Panc1 (cell line): ENCODE measurements around the gene LMBR1L. TPM values are rescaled to one million over a fixed set of nuclear protein-coding genes. Genes with fewer than 3 reads are reported as not detected.
A peak's percentile ranks its signal among the peaks of the same experiment; 100 is the strongest.

Experiments used
- ATAC-seq: fragments of 200-7000 bp; cut with Tn5 transposase; 2 replicates; pipeline ENCODE4 v1.9.1; 2020; ENCODE audit warnings: mild to moderate bottlenecking, moderate library complexity
- BruUV-seq: library from RNA; stranded (reverse); fragments of 400-500 nt; replicated peaks from 2 replicates; lab custom pipeline; 2021; lab: Mats Ljungman, UMichigan
- CTCF ChIA-PET: fragments of 300-600 bp; sonication (Branson Sonifier 250); formaldehyde crosslinking; loops from one replicate; lab custom pipeline; 2022; ENCODE audit warnings: antibody characterized with exemption; lab: Charles Lee
- POLR2A ChIA-PET: fragments of 300-600 bp; sonication (Branson Sonifier 250); formaldehyde crosslinking; loops from one replicate; lab custom pipeline; 2022; ENCODE audit warnings: antibody characterized with exemption; lab: Charles Lee
- DNase-seq: peaks from one replicate; pipeline ENCODE4 v3.0.0-alpha.2; 2010; ENCODE audit warnings: low read depth, low spot score
- H3K27ac ChIP-seq: 2 replicates; pipeline ENCODE4 v1.5.1; 2011; ENCODE audit warnings: mild to moderate bottlenecking, low read length, inconsistent platforms
- H3K27me3 ChIP-seq: fragments of 200-500 bp; sonication (Bioruptor generic); 2 replicates; pipeline ENCODE4 v1.6.0; 2014; ENCODE audit warnings: low read length, inconsistent platforms; ENCODE audit not compliant: control insufficient read depth, insufficient read depth
- H3K36me3 ChIP-seq: fragments of 200-500 bp; sonication (Bioruptor generic); 2 replicates; pipeline ENCODE4 v1.5.1; 2014; ENCODE audit warnings: inconsistent platforms, mild to moderate bottlenecking, low read length, moderate library complexity; ENCODE audit not compliant: control insufficient read depth, insufficient read depth
- H3K4me1 ChIP-seq: 2 replicates; pipeline ENCODE4 v1.5.1; 2011; ENCODE audit warnings: inconsistent platforms, mild to moderate bottlenecking, low read length, moderate library complexity; ENCODE audit not compliant: control insufficient read depth, insufficient read depth
- H3K4me3 ChIP-seq, 2 experiments: 2 replicates each; pipeline ENCODE4 v1.5.1; 2011 to 2012; ENCODE audit warnings: low read depth in 2 of 2, low read length in 2 of 2, mild to moderate bottlenecking in 2 of 2, inconsistent platforms in 1 of 2, moderate library complexity in 1 of 2
- H3K9me3 ChIP-seq: fragments of 200-500 bp; sonication (Bioruptor generic); 2 replicates; pipeline ENCODE4 v1.5.1; 2014; ENCODE audit warnings: low read depth, mild to moderate bottlenecking, inconsistent platforms, low read length, moderate library complexity; ENCODE audit not compliant: control insufficient read depth, insufficient read depth
- CTCF ChIP-seq: fragments of 450-650 bp; IDR thresholded peaks from 2 replicates; pipeline ENCODE4 v1.5.1; 2017; ENCODE audit warnings: mild to moderate bottlenecking
- POLR2AphosphoS5 ChIP-seq: IDR thresholded peaks from 2 replicates; pipeline ENCODE4 v1.6.1; 2012; ENCODE audit warnings: mild to moderate bottlenecking, low read depth, low read length, moderate library complexity
- SIN3A ChIP-seq: IDR thresholded peaks from 2 replicates; pipeline ENCODE4 v1.6.1; 2012; ENCODE audit warnings: low read depth, mild to moderate bottlenecking, low read length, moderate library complexity, borderline replicate concordance; ENCODE audit not compliant: insufficient read depth
- TCF7L2 ChIP-seq: IDR thresholded peaks from 2 replicates; pipeline ENCODE4 v1.6.1; 2011; ENCODE audit warnings: mild to moderate bottlenecking, low read depth, low read length, inconsistent platforms
- in situ Hi-C: cut with HindIII; loops from 2 replicates; pipeline ENCODE4 v1.10.0; 2016; ENCODE audit warnings: low sequenced_read_pairs, low pct_unique_long_range_greater_than_20kb
- intact Hi-C: fragments of 100-400 bp; cut with micrococcal nuclease; formaldehyde crosslinking; loops from one replicate; pipeline ENCODE4 v1.10.0; 2022; ENCODE audit not compliant: unreplicated experiment
- total RNA-seq: library from RNA; stranded (reverse); gene quantifications from one replicate; pipeline ENCODE4 v1.2.1, GENCODE V29; 2021; ENCODE audit not compliant: unreplicated experiment
- TF ChIP-seq, protein P1 (sequence below), 2 experiments: IDR thresholded peaks; 2 replicates each; pipeline ENCODE4 v1.6.1; 2011 to 2012; ENCODE audit warnings: low read depth in 2 of 2, control low read depth in 1 of 2, low read length in 1 of 2, mild to moderate bottlenecking in 1 of 2, moderate library complexity in 1 of 2; ENCODE audit not compliant: insufficient read depth in 1 of 2

LMBR1L gene
- total RNA-seq, 1 experiment from 2014 or later = 34.4 TPM

- Histone ChIP-seq H3K36me3 (peaks cover 14% of the 10 kb centered on the region), H3K4me1 (peaks cover 14% of the 10 kb centered on the region), H3K4me3 (peak within 1 kb of the TSS; percentile 97 to 100), H3K9me3 (no peaks in the 10 kb centered on the region), H3K27ac (peak within 1 kb of the TSS; percentile 100), H3K27me3 (no peaks in the 10 kb centered on the region)
- intact Hi-C loops = loop anchor here (10.0 kb wide), 1 partner anchor 104 kb away; no protein-coding TSS in a partner anchor
- in situ Hi-C loops = no loop called here
- ATAC-seq = peak; percentile 88
- BruUV-seq = no TSS peak
- peak; percentile 12; the same call in 1 of the 2 replicates for TF ChIP-seq TCF7L2
- peak; percentile 98 for TF ChIP-seq POLR2AphosphoS5
- TF ChIP-seq, protein P1, sequence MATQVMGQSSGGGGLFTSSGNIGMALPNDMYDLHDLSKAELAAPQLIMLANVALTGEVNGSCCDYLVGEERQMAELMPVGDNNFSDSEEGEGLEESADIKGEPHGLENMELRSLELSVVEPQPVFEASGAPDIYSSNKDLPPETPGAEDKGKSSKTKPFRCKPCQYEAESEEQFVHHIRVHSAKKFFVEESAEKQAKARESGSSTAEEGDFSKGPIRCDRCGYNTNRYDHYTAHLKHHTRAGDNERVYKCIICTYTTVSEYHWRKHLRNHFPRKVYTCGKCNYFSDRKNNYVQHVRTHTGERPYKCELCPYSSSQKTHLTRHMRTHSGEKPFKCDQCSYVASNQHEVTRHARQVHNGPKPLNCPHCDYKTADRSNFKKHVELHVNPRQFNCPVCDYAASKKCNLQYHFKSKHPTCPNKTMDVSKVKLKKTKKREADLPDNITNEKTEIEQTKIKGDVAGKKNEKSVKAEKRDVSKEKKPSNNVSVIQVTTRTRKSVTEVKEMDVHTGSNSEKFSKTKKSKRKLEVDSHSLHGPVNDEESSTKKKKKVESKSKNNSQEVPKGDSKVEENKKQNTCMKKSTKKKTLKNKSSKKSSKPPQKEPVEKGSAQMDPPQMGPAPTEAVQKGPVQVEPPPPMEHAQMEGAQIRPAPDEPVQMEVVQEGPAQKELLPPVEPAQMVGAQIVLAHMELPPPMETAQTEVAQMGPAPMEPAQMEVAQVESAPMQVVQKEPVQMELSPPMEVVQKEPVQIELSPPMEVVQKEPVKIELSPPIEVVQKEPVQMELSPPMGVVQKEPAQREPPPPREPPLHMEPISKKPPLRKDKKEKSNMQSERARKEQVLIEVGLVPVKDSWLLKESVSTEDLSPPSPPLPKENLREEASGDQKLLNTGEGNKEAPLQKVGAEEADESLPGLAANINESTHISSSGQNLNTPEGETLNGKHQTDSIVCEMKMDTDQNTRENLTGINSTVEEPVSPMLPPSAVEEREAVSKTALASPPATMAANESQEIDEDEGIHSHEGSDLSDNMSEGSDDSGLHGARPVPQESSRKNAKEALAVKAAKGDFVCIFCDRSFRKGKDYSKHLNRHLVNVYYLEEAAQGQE (IDR thresholded peaks at IDR 0.05; ENCODE audit: insufficient read depth in 1 of 2, low read depth in 2 of 2, low read length in 1 of 2) = peak in 1 of 2 experiments; percentile 18; a peak in 1 of 4 replicates
- TF ChIP-seq SIN3A = no peak; the same call in 1 of the 2 replicates
- CTCF ChIA-PET = interaction anchor here (0.6 to 1.4 kb wide), 8 partner anchors 9 to 1056 kb away, joined by 3 to 7 read pairs (median 3); no protein-coding TSS in a partner anchor
- peak; percentile 38 for DNase-seq
- POLR2A ChIA-PET = interaction anchor here (0.6 to 1.3 kb wide), 10 partner anchors 21 to 283 kb away, joined by 3 to 7 read pairs (median 3); no protein-coding TSS in a partner anchor
Measured at GRCh38 chr12:49131051-49131893, 20.6 kb upstream of the LMBR1L start, which contains the start of gene TUBA1B. Gene TUBA1B (minus strand): TSS chr12:49131395. CDS start chr12:49131300, 95 bp downstream.

- POLR2A ChIA-PET = interaction anchor here (0.6 to 1.0 kb wide), 8 partner anchors 20 to 282 kb away, joined by 3 to 7 read pairs (median 3); no protein-coding TSS in a partner anchor
- TF ChIP-seq TCF7L2 = peak; percentile 62; the same call in 1 of the 2 replicates
- TF ChIP-seq SIN3A = peak; percentile 69; the same call in 1 of the 2 replicates
- TF ChIP-seq POLR2AphosphoS5 = peak; percentile 57; the same call in 1 of the 2 replicates
- TF ChIP-seq, protein P1 (IDR thresholded peaks at IDR 0.05; ENCODE audit: insufficient read depth in 1 of 2, low read depth in 2 of 2, low read length in 1 of 2) = no peak
- peak; percentile 97 for TF ChIP-seq CTCF
- intact Hi-C loops (loop anchor here (10.0 kb wide), 1 partner anchor 104 kb away; no protein-coding TSS in a partner anchor), in situ Hi-C loops (no loop called here)
- Histone ChIP-seq H3K27ac (peak overlapping the region; percentile 99), H3K4me3 (peak overlapping the region; percentile 97 to 100), H3K27me3 (no peaks in the 10 kb centered on the region), H3K36me3 (peaks cover 14% of the 10 kb centered on the region), H3K4me1 (peaks cover 14% of the 10 kb centered on the region), H3K9me3 (no peaks in the 10 kb centered on the region)
- CTCF ChIA-PET = interaction anchor here (0.5 to 1.4 kb wide), 10 partner anchors 8 to 1057 kb away, joined by 3 to 14 read pairs (median 4); no protein-coding TSS in a partner anchor
- ATAC-seq = peak; percentile 65
- peak; percentile 83 for DNase-seq
- no TSS peak for BruUV-seq
Measured at GRCh38 chr12:49130151-49131050, 19.8 kb upstream of the LMBR1L start.
